IMR-90 (cell line): ENCODE measurements around the gene KCNF1. TPM values are rescaled to one million over a fixed set of nuclear protein-coding genes. Genes with fewer than 3 reads are reported as not detected.

Experiments used
- ATAC-seq: fragments of 200-7000 bp; cut with Tn5 transposase; 2 replicates; pipeline ENCODE4 v1.9.1; 2020; ENCODE audit warnings: low read depth, mild to moderate bottlenecking, moderate library complexity
- BruUV-seq: library from RNA; stranded (reverse); fragments of 400-500 nt; replicated peaks from 2 replicates; lab custom pipeline; 2021; lab: Mats Ljungman, UMichigan
- CTCF ChIA-PET: fragments of 300-600 bp; formaldehyde crosslinking; extraction: SDS; loops from one replicate; lab custom pipeline; 2021; ENCODE audit warnings: antibody characterized with exemption; lab: Yijun Ruan, JAX
- POLR2A ChIA-PET: fragments of 300-600 bp; sonication (Branson Sonifier 250); formaldehyde crosslinking; loops from one replicate; lab custom pipeline; 2022; ENCODE audit warnings: antibody characterized with exemption; ENCODE audit not compliant: unreplicated experiment; lab: Charles Lee
- DNase-seq: peaks from one replicate; pipeline ENCODE4 v3.0.0; 2013
- H2AFZ ChIP-seq: replicated peaks from 2 replicates; pipeline ENCODE3; 2013; ENCODE audit warnings: low read length, mild to moderate bottlenecking; ENCODE audit not compliant: poor library complexity
- H2AK5ac ChIP-seq: 2 replicates; pipeline ENCODE4 v1.6.1; 2013; ENCODE audit warnings: low read depth, low read length, inconsistent platforms
- H2AK9ac ChIP-seq: replicated peaks from 2 replicates; pipeline ENCODE3; 2013; ENCODE audit warnings: mild to moderate bottlenecking, low read depth, low read length, moderate library complexity; ENCODE audit not compliant: poor library complexity
- H2BK120ac ChIP-seq: 2 replicates; pipeline ENCODE4 v1.6.1; 2013; ENCODE audit warnings: low read depth, low read length, inconsistent platforms
- H2BK15ac ChIP-seq: 3 replicates; pipeline ENCODE4 v1.6.1; 2013; ENCODE audit warnings: low read depth, low read length, inconsistent platforms
- H2BK20ac ChIP-seq: 2 replicates; pipeline ENCODE4 v1.6.1; 2013; ENCODE audit warnings: low read depth, mild to moderate bottlenecking, inconsistent platforms, low read length, moderate library complexity
- H2BK5ac ChIP-seq: 2 replicates; pipeline ENCODE4 v1.6.1; 2013; ENCODE audit warnings: mild to moderate bottlenecking, low read depth, low read length, inconsistent platforms; ENCODE audit not compliant: poor library complexity, severe bottlenecking
- H3K14ac ChIP-seq: replicated peaks from 2 replicates; pipeline ENCODE4 v1.6.1; 2013; ENCODE audit warnings: low read depth, low read length, inconsistent platforms
- H3K18ac ChIP-seq: 2 replicates; pipeline ENCODE4 v1.6.1; 2013; ENCODE audit warnings: low read depth, low read length, control low read depth
- H3K23ac ChIP-seq: 2 replicates; pipeline ENCODE4 v1.6.1; 2013; ENCODE audit warnings: low read depth, low read length, inconsistent platforms
- H3K27ac ChIP-seq: 2 replicates; pipeline ENCODE4 v1.5.1; 2013; ENCODE audit warnings: mild to moderate bottlenecking, control low read depth, low read length; ENCODE audit not compliant: insufficient read depth
- H3K27me3 ChIP-seq: 2 replicates; pipeline ENCODE4 v1.6.1; 2013; ENCODE audit warnings: low read length; ENCODE audit not compliant: control insufficient read depth, insufficient read depth
- H3K36me3 ChIP-seq: 2 replicates; pipeline ENCODE4 v1.6.1; 2013; ENCODE audit warnings: low read length, mixed read lengths; ENCODE audit not compliant: control insufficient read depth, insufficient read depth
- H3K4ac ChIP-seq: 2 replicates; pipeline ENCODE4 v1.6.1; 2013; ENCODE audit warnings: low read depth, low read length, inconsistent platforms
- H3K4me1 ChIP-seq: 2 replicates; pipeline ENCODE4 v1.6.1; 2013; ENCODE audit warnings: low read length, mixed read lengths; ENCODE audit not compliant: control insufficient read depth, insufficient read depth
- H3K4me2 ChIP-seq: 2 replicates; pipeline ENCODE4 v1.6.1; 2013; ENCODE audit warnings: low read depth, mild to moderate bottlenecking, control low read depth, low read length, moderate library complexity
- H3K4me3 ChIP-seq: 2 replicates; pipeline ENCODE4 v1.5.1; 2013; ENCODE audit warnings: low read depth, mild to moderate bottlenecking, control low read depth, low read length, moderate library complexity; ENCODE audit not compliant: insufficient read depth
- H3K56ac ChIP-seq: 2 replicates; pipeline ENCODE4 v1.6.1; 2013; ENCODE audit warnings: low read length, inconsistent platforms; ENCODE audit not compliant: insufficient read depth; ENCODE audit errors: extremely low read depth
- H3K79me1 ChIP-seq, 2 experiments: 2 replicates each; pipeline ENCODE4 v1.6.1; 2013; ENCODE audit warnings: low read length in 2 of 2, inconsistent platforms in 1 of 2, low read depth in 1 of 2
- H3K9ac ChIP-seq: 2 replicates; pipeline ENCODE4 v1.6.1; 2013; ENCODE audit warnings: low read depth, low read length, control low read depth
- H3K9me1 ChIP-seq: 2 replicates; pipeline ENCODE4 v1.6.1; 2013; ENCODE audit warnings: low read length, inconsistent platforms; ENCODE audit not compliant: insufficient read depth
- H3K9me3 ChIP-seq: 2 replicates; pipeline ENCODE4 v1.6.1; 2013; ENCODE audit warnings: low read length; ENCODE audit not compliant: control insufficient read depth, insufficient read depth
- H4K20me1 ChIP-seq: 2 replicates; pipeline ENCODE4 v1.6.1; 2013; ENCODE audit warnings: low read length, inconsistent platforms; ENCODE audit not compliant: insufficient read depth
- H4K5ac ChIP-seq: 2 replicates; pipeline ENCODE4 v1.6.1; 2013; ENCODE audit warnings: mild to moderate bottlenecking, low read depth, low read length, control low read depth
- H4K8ac ChIP-seq, 2 experiments: 2 replicates each; pipeline ENCODE4 v1.6.1; 2013; ENCODE audit warnings: low read depth in 2 of 2, low read length in 2 of 2, control low read depth in 1 of 2, inconsistent platforms in 1 of 2
- H4K91ac ChIP-seq: 2 replicates; pipeline ENCODE4 v1.6.1; 2013; ENCODE audit warnings: low read depth, low read length, inconsistent platforms; ENCODE audit not compliant: insufficient read depth
- CEBPB ChIP-seq: IDR thresholded peaks from 2 replicates; pipeline ENCODE4 v1.6.1; 2012; ENCODE audit warnings: low read depth, low read length, improper control_type of control experiment
- CHD1 ChIP-seq: IDR thresholded peaks from 2 replicates; pipeline ENCODE4 v1.6.1; 2012; ENCODE audit warnings: low read depth, low read length, improper control_type of control experiment
- CTCF ChIP-seq: conservative IDR thresholded peaks from 2 replicates; pipeline ENCODE4 v1.5.1; 2012; ENCODE audit warnings: mild to moderate bottlenecking, low read depth, low read length, improper control_type of control experiment
- RCOR1 ChIP-seq: IDR thresholded peaks from 2 replicates; pipeline ENCODE4 v1.6.1; 2012; ENCODE audit warnings: mild to moderate bottlenecking, low read length, improper control_type of control experiment; ENCODE audit not compliant: insufficient replicate concordance
- WGBS, 2 experiments: methylation state at CpG; one replicate each; pipeline versions ENCODE4 v1.1.5 to v1.1.7; 2013; ENCODE audit warnings: missing lambda C conversion rate in 2 of 2; ENCODE audit not compliant: insufficient read length in 1 of 2; ENCODE audit errors: extremely low coverage in 2 of 2; 5-methylcytosine and 5-hydroxymethylcytosine counted together
- dilution Hi-C: fragments of 300-500 bp; cut with HindIII; formaldehyde crosslinking; loops from one replicate; pipeline ENCODE4 v1.14.3; 2018; ENCODE audit warnings: low sequenced_read_pairs; ENCODE audit not compliant: unreplicated experiment
- in situ Hi-C: fragments of 300-500 bp; cut with MboI; formaldehyde crosslinking; loops from 3 replicates; pipeline ENCODE4 v1.14.3; 2019; ENCODE audit warnings: low sequenced_read_pairs, inconsistent platforms, mixed read lengths
- intact Hi-C: fragments of 100-400 bp; cut with micrococcal nuclease; formaldehyde crosslinking; loops from 2 replicates; pipeline ENCODE4 v1.10.0; 2022
- polyA plus RNA-seq, 3 experiments: library from polyadenylated mRNA; depleted of rRNA; stranded (reverse); fragments of >200 nt; gene quantifications; 2 replicates each; pipeline ENCODE4 v1.2.3, GENCODE V29; 2012; ENCODE audit warnings: low replicate concordance in 1 of 3
- total RNA-seq: library from RNA; depleted of rRNA; stranded (reverse); fragments of >200 nt; gene quantifications from 2 replicates; pipeline ENCODE4 v1.2.3, GENCODE V29; 2012
- TF ChIP-seq, protein P1 (sequence below): fragments of 150-350 bp; IDR thresholded peaks from 2 replicates; pipeline ENCODE4 v1.6.1; 2017; ENCODE audit warnings: mild to moderate bottlenecking, antibody characterized with exemption, low read length, low read depth

Gene KCNF1
- total and polyA plus RNA-seq, 2 of the 4 experiments (the other 2 are of a cell fraction): 0.54 to 1.4 TPM

- ChIA-PET POLR2A (no interaction called here), CTCF (interaction anchor here (0.7 to 1.9 kb wide), 4 partner anchors 11 to 210 kb away, joined by 3 to 7 read pairs (median 4); no protein-coding TSS in a partner anchor)
- Histone ChIP-seq H3K9me1 (peaks cover 9% of the 10 kb centered on the region), H3K36me3 (no peaks in the 10 kb centered on the region), H4K5ac (no peak overlapping the region), H4K20me1 (no peaks in the 10 kb centered on the region), H3K56ac (no peak overlapping the region), H2BK5ac (no peak overlapping the region), H3K4me3 (no peak overlapping the region), H3K4ac (peak overlapping the region; percentile 67), H2BK20ac (no peak overlapping the region), H3K18ac (no peak overlapping the region), H3K4me2 (no peak overlapping the region), H2BK120ac (peak overlapping the region; percentile 44), H2AK5ac (0 out of 2 replicates have a peak overlapping the region, but pooled peaks have one; percentile 24), H4K8ac (no peak overlapping the region), H3K9ac (no peak overlapping the region), H3K27ac (no peak overlapping the region), H3K4me1 (peaks cover 6% of the 10 kb centered on the region), H2AFZ (peak overlapping the region; percentile 61), H4K91ac (peak overlapping the region; percentile 63; the same call in 1 of the 2 replicates), H3K79me1 (peaks cover 0 to 28% of the 10 kb centered on the region in 2 experiments; a peak in 2 of 4 replicates), H3K9me3 (no peaks in the 10 kb centered on the region), H3K27me3 (no peaks in the 10 kb centered on the region), H2BK15ac (peak overlapping the region; percentile 80; the same call in 1 of the 3 replicates), H2AK9ac (peak overlapping the region; percentile 47), H3K23ac (peak overlapping the region; percentile 59), H3K14ac (peak overlapping the region; percentile 51; the same call in 1 of the 2 replicates)
- TF ChIP-seq CEBPB (no peak), RCOR1 (no peak), CHD1 (no peak), CTCF (peak; percentile 19; the same call in 1 of the 2 replicates)
- TF ChIP-seq, protein P1, sequence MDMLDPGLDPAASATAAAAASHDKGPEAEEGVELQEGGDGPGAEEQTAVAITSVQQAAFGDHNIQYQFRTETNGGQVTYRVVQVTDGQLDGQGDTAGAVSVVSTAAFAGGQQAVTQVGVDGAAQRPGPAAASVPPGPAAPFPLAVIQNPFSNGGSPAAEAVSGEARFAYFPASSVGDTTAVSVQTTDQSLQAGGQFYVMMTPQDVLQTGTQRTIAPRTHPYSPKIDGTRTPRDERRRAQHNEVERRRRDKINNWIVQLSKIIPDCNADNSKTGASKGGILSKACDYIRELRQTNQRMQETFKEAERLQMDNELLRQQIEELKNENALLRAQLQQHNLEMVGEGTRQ: no peak
- DNase-seq (no peak), ATAC-seq (no peak)
- no TSS peak for BruUV-seq
- in situ Hi-C loops: no loop called here
- intact Hi-C loops: loop anchor here (5.0 kb wide), 1 partner anchor 82 kb away; no protein-coding TSS in a partner anchor
- 60% methylated on average over 2 of the region's 7 CpGs; no CpG with 5 or more reads in 1 of the 2 experiments for WGBS, 2 experiments
- dilution Hi-C loops: no loop called here
Observed at GRCh38 chr2:10914272-10914693, 2.5 kb downstream of the KCNF1 start.
